Mesenteric fat pad (tissue), 1 donor: ENCODE results near the gene ELAVL1. TPM values are rescaled to one million over a fixed set of nuclear protein-coding genes. Genes with fewer than 3 reads are reported as not detected.
"Not testable (repeated sequence)": the region's sequence is repeated elsewhere in the genome, so short reads cannot be mapped to it uniquely, and the experiment has no call there.

Experiments used
- DNase-seq: peaks from one replicate; pipeline ENCODE4 v3.0.0-alpha.2; 2020; ENCODE audit warnings: low spot score
- long read RNA-seq: library from polyadenylated mRNA; unstranded; transcript quantifications from one replicate; pipeline ENCODE4 v2.0.0, GENCODE V29; 2020
- total RNA-seq: library from RNA; stranded (reverse); fragmentation: NEBNext Ultra II Directional; extraction: Animal tissue kit (Norgen Biotek cat#: 25700); gene quantifications from one replicate; pipeline ENCODE4 v1.2.1, GENCODE V29; 2021
- donor health status: DM: yes; HTN: yes; CAD: no.

The ELAVL1 gene
- total RNA-seq = 60.2 TPM
- long read RNA-seq, full-length matches to known transcripts = 16 of 37 reads
- long read RNA-seq, partial matches to known transcripts = 6 of 37 reads
- long read RNA-seq, other reads (novel, unspliced or antisense) = 15 of 37 reads

- peak; percentile 97 for DNase-seq
These were observed at the start of gene ELAVL1 for GRCh38 chr19:8005534-8006256. Gene ELAVL1 (minus strand): TSS chr19:8005641. CDS start chr19:7991815, 13,826 bp downstream.

GRCh38 chr19:8054169-8054568, 48.7 kb upstream of the ELAVL1 start:
- DNase-seq = no peak

- DNase-seq = no peak
These were observed 47.0 kb upstream of the ELAVL1 start, which contains the start of gene CCL25 for GRCh38 chr19:8052464-8052859. Gene CCL25 (plus strand): TSS chr19:8052760. CDS start chr19:8053050, 290 bp downstream.

- peak; percentile 91 for DNase-seq
These were observed 45.0 kb upstream of the ELAVL1 start for GRCh38 chr19:8050274-8051096.

- no peak for DNase-seq
These were observed 41.2 kb upstream of the ELAVL1 start for GRCh38 chr19:8046569-8047165.

GRCh38 chr19:8045872-8046568, 40.6 kb upstream of the ELAVL1 start:
- DNase-seq = no peak

- DNase-seq = no peak
These were observed 38.6 kb upstream of the ELAVL1 start for GRCh38 chr19:8044018-8044417.

GRCh38 chr19:8042900-8043299, 37.5 kb upstream of the ELAVL1 start:
- no peak for DNase-seq

- DNase-seq = no peak
These were observed 36.1 kb upstream of the ELAVL1 start for GRCh38 chr19:8041531-8041931.

GRCh38 chr19:8039231-8039630, 33.8 kb upstream of the ELAVL1 start:
- no peak for DNase-seq

GRCh38 chr19:8038815-8039214, 33.4 kb upstream of the ELAVL1 start:
- no peak for DNase-seq

GRCh38 chr19:8036434-8037099, 31.1 kb upstream of the ELAVL1 start:
- DNase-seq = no peak

- DNase-seq = no peak
These were observed 28.7 kb upstream of the ELAVL1 start for GRCh38 chr19:8034178-8034525.

- not testable (repeated sequence) for DNase-seq
These were observed 28.1 kb upstream of the ELAVL1 start for GRCh38 chr19:8033287-8034177.

GRCh38 chr19:8030960-8031359, 25.5 kb upstream of the ELAVL1 start:
- DNase-seq = no peak

- no peak for DNase-seq
These were observed 23.6 kb upstream of the ELAVL1 start for GRCh38 chr19:8028951-8029491.

- no peak for DNase-seq
These were observed 19.9 kb upstream of the ELAVL1 start for GRCh38 chr19:8025316-8025715.

GRCh38 chr19:8024256-8024655, 18.8 kb upstream of the ELAVL1 start:
- DNase-seq = not testable (repeated sequence)

- DNase-seq = no peak
These were observed 17.9 kb upstream of the ELAVL1 start for GRCh38 chr19:8023371-8023770.
